Bladder microvascular endothelial cell (primary cell): ENCODE data around the gene GPRASP1. TPM values are rescaled to one million over a fixed set of nuclear protein-coding genes. Genes with fewer than 3 reads are reported as not detected.

Experiments
- total RNA-seq: library from RNA; depleted of rRNA; stranded (reverse); fragments of >200 nt; gene quantifications from 2 replicates; pipeline ENCODE4 v1.2.3, GENCODE V29; 2014

The GPRASP1 gene, protein sequence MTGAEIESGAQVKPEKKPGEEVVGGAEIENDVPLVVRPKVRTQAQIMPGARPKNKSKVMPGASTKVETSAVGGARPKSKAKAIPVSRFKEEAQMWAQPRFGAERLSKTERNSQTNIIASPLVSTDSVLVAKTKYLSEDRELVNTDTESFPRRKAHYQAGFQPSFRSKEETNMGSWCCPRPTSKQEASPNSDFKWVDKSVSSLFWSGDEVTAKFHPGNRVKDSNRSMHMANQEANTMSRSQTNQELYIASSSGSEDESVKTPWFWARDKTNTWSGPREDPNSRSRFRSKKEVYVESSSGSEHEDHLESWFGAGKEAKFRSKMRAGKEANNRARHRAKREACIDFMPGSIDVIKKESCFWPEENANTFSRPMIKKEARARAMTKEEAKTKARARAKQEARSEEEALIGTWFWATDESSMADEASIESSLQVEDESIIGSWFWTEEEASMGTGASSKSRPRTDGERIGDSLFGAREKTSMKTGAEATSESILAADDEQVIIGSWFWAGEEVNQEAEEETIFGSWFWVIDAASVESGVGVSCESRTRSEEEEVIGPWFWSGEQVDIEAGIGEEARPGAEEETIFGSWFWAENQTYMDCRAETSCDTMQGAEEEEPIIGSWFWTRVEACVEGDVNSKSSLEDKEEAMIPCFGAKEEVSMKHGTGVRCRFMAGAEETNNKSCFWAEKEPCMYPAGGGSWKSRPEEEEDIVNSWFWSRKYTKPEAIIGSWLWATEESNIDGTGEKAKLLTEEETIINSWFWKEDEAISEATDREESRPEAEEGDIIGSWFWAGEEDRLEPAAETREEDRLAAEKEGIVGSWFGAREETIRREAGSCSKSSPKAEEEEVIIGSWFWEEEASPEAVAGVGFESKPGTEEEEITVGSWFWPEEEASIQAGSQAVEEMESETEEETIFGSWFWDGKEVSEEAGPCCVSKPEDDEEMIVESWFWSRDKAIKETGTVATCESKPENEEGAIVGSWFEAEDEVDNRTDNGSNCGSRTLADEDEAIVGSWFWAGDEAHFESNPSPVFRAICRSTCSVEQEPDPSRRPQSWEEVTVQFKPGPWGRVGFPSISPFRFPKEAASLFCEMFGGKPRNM (N-terminal part only)
- 0.65 and 3.3 TPM in 2 replicates for total RNA-seq

GRCh38 chrX:102651242-102652011 is at the start of gene GPRASP1:
GPRASP1 (plus strand) TSS chrX:102651483; CDS start chrX:102653914, 2,431 bp downstream.

Other genes starting within 250 kb of the GPRASP1 start
- not detected in 2 replicates for gene NXF2B, start 211.5 kb upstream of the GPRASP1 start, total RNA-seq
- gene TCP11X2, start 179.7 kb upstream of the GPRASP1 start, total RNA-seq, result not detected in 2 replicates
- 0.82 and 1.8 TPM in 2 replicates for gene TMSB15A, start 134.7 kb upstream of the GPRASP1 start, total RNA-seq
- 11.0 and 23.9 TPM in 2 replicates for gene ARMCX5, start 52.0 kb upstream of the GPRASP1 start, total RNA-seq
- gene GPRASP2, start 61.0 kb downstream of the GPRASP1 start, total RNA-seq, result 9.6 and 13.9 TPM in 2 replicates
- gene GPRASP3, start 69.3 kb downstream of the GPRASP1 start, total RNA-seq, result 5.7 and 6.6 TPM in 2 replicates